ENCODE data around the gene UNC5A.
"Not testable (repeated sequence)": the region's sequence is repeated elsewhere in the genome, so short reads cannot be mapped to it uniquely, and the experiment has no call there.

Gene UNC5A

GRCh38 chr5:176866707-176867310, 56.5 kb downstream of the UNC5A start:
- no peak for DNase-seq

- DNase-seq = no peak
Measured at GRCh38 chr5:176868126-176868525, 57.8 kb downstream of the UNC5A start.

- no peak for DNase-seq
Measured at GRCh38 chr5:176868731-176869130, 58.4 kb downstream of the UNC5A start.

- DNase-seq = no peak
Measured at GRCh38 chr5:176869501-176870109, 59.2 kb downstream of the UNC5A start.

- DNase-seq = no peak
Measured at GRCh38 chr5:176870110-176870591, 59.8 kb downstream of the UNC5A start.

- DNase-seq = not testable (repeated sequence)
Measured at GRCh38 chr5:176870644-176871043, 60.3 kb downstream of the UNC5A start.

GRCh38 chr5:176872586-176872985, 62.2 kb downstream of the UNC5A start:
- not testable (repeated sequence) for DNase-seq

GRCh38 chr5:176873011-176873410, 62.7 kb downstream of the UNC5A start:
- not testable (repeated sequence) for DNase-seq

GRCh38 chr5:176873541-176874172, 63.3 kb downstream of the UNC5A start:
- DNase-seq = no peak

GRCh38 chr5:176874198-176874780, 63.9 kb downstream of the UNC5A start:
- no peak for DNase-seq

- DNase-seq = no peak
Measured at GRCh38 chr5:176875014-176875550, 64.7 kb downstream of the UNC5A start.

- DNase-seq = no peak
Measured at GRCh38 chr5:176875783-176876505, 65.6 kb downstream of the UNC5A start.

GRCh38 chr5:176876506-176877431, 66.4 kb downstream of the UNC5A start:
- no peak for DNase-seq

- no peak for DNase-seq
Measured at GRCh38 chr5:176877793-176878331, 67.5 kb downstream of the UNC5A start.

- no peak for DNase-seq
Measured at GRCh38 chr5:176878463-176878862, 68.1 kb downstream of the UNC5A start.

- no peak for DNase-seq
Measured at GRCh38 chr5:176878906-176879662, 68.7 kb downstream of the UNC5A start.

- no peak for DNase-seq
Measured at GRCh38 chr5:176879663-176880361, 69.5 kb downstream of the UNC5A start.

GRCh38 chr5:176880366-176881020, 70.1 kb downstream of the UNC5A start:
- DNase-seq = no peak

GRCh38 chr5:176881021-176881749, 70.8 kb downstream of the UNC5A start:
- DNase-seq = no peak

All from activated effector memory CD4-positive, alpha-beta T cell treated with anti-CD3 and anti-CD28 coated beads, Interleukin-2, amount 50 U/mL, for 16 hours (primary cell).